IPS-18a (cell line): Measurements from ENCODE around the gene SLC1A2.

ENCODE experiments used
- H3K27ac ChIP-seq: one replicate; pipeline ENCODE4 v1.5.1; 2013; ENCODE audit warnings: low read length
- H3K27me3 ChIP-seq: one replicate; pipeline ENCODE4 v1.6.1; 2013; ENCODE audit warnings: mild to moderate bottlenecking, low read length; ENCODE audit not compliant: control insufficient read depth, insufficient read depth
- H3K36me3 ChIP-seq: one replicate; pipeline ENCODE4 v1.6.1; 2013; ENCODE audit warnings: low read depth, low read length; ENCODE audit not compliant: control insufficient read depth
- H3K4me1 ChIP-seq: one replicate; pipeline ENCODE4 v1.6.1; 2013; ENCODE audit warnings: low read depth, low read length; ENCODE audit not compliant: control insufficient read depth
- H3K4me3 ChIP-seq: one replicate; pipeline ENCODE4 v1.5.1; 2013; ENCODE audit warnings: low read length
- H3K9ac ChIP-seq: one replicate; pipeline ENCODE4 v1.6.1; 2013; ENCODE audit warnings: mild to moderate bottlenecking, low read length, moderate library complexity
- H3K9me3 ChIP-seq: one replicate; pipeline ENCODE4 v1.6.1; 2013; ENCODE audit warnings: low read depth, low read length; ENCODE audit not compliant: control insufficient read depth

SLC1A2 gene

GRCh38 chr11:35223371-35223796 is 196.0 kb downstream of the SLC1A2 start:
- Histone ChIP-seq H3K9ac (no peak overlapping the region), H3K27me3 (no peaks in the 10 kb centered on the region), H3K36me3 (no peaks in the 10 kb centered on the region), H3K4me3 (no peak overlapping the region), H3K9me3 (no peaks in the 10 kb centered on the region), H3K4me1 (no peaks in the 10 kb centered on the region), H3K27ac (no peak overlapping the region)

GRCh38 chr11:35218956-35219355 is 200.4 kb downstream of the SLC1A2 start:
- H3K9me3 ChIP-seq = no peaks in the 10 kb centered on the region
- no peak overlapping the region for H3K27ac ChIP-seq
- H3K4me1 ChIP-seq = peaks cover 19% of the 10 kb centered on the region
- H3K9ac ChIP-seq = no peak overlapping the region
- no peak overlapping the region for H3K4me3 ChIP-seq
- no peaks in the 10 kb centered on the region for H3K36me3 ChIP-seq
- H3K27me3 ChIP-seq = no peaks in the 10 kb centered on the region

- no peaks in the 10 kb centered on the region for H3K27me3 ChIP-seq
- no peak overlapping the region for H3K9ac ChIP-seq
- H3K9me3 ChIP-seq = no peaks in the 10 kb centered on the region
- H3K4me3 ChIP-seq = no peak overlapping the region
- no peak overlapping the region for H3K27ac ChIP-seq
- peaks cover 19% of the 10 kb centered on the region for H3K4me1 ChIP-seq
- H3K36me3 ChIP-seq = no peaks in the 10 kb centered on the region
Measured at GRCh38 chr11:35216962-35217678, 202.2 kb downstream of the SLC1A2 start.

- Histone ChIP-seq H3K27ac (no peak overlapping the region), H3K27me3 (no peaks in the 10 kb centered on the region), H3K9ac (no peak overlapping the region), H3K9me3 (no peaks in the 10 kb centered on the region), H3K36me3 (no peaks in the 10 kb centered on the region), H3K4me3 (no peak overlapping the region), H3K4me1 (peaks cover 19% of the 10 kb centered on the region)
Measured at GRCh38 chr11:35215945-35216344, 203.4 kb downstream of the SLC1A2 start.

- H3K4me3 ChIP-seq = no peak overlapping the region
- H3K27ac ChIP-seq = no peak overlapping the region
- no peak overlapping the region for H3K9ac ChIP-seq
- no peaks in the 10 kb centered on the region for H3K9me3 ChIP-seq
- H3K27me3 ChIP-seq = no peaks in the 10 kb centered on the region
- H3K36me3 ChIP-seq = no peaks in the 10 kb centered on the region
- peaks cover 19% of the 10 kb centered on the region for H3K4me1 ChIP-seq
Measured at GRCh38 chr11:35214792-35215193, 204.6 kb downstream of the SLC1A2 start.

GRCh38 chr11:35214226-35214770 is 205.1 kb downstream of the SLC1A2 start:
- Histone ChIP-seq H3K9me3 (no peaks in the 10 kb centered on the region), H3K4me3 (no peak overlapping the region), H3K4me1 (peaks cover 19% of the 10 kb centered on the region), H3K27ac (no peak overlapping the region), H3K27me3 (no peaks in the 10 kb centered on the region), H3K9ac (no peak overlapping the region), H3K36me3 (no peaks in the 10 kb centered on the region)

GRCh38 chr11:35211952-35212351 is 207.4 kb downstream of the SLC1A2 start:
- H3K4me3 ChIP-seq = no peak overlapping the region
- no peaks in the 10 kb centered on the region for H3K9me3 ChIP-seq
- no peak overlapping the region for H3K27ac ChIP-seq
- H3K4me1 ChIP-seq = peaks cover 18% of the 10 kb centered on the region
- no peaks in the 10 kb centered on the region for H3K36me3 ChIP-seq
- no peak overlapping the region for H3K9ac ChIP-seq
- no peaks in the 10 kb centered on the region for H3K27me3 ChIP-seq

- H3K9me3 ChIP-seq = no peaks in the 10 kb centered on the region
- H3K27me3 ChIP-seq = no peaks in the 10 kb centered on the region
- no peak overlapping the region for H3K9ac ChIP-seq
- no peak overlapping the region for H3K4me3 ChIP-seq
- H3K27ac ChIP-seq = no peak overlapping the region
- no peaks in the 10 kb centered on the region for H3K36me3 ChIP-seq
- peaks cover 13% of the 10 kb centered on the region for H3K4me1 ChIP-seq
Measured at GRCh38 chr11:35210876-35211546, 208.3 kb downstream of the SLC1A2 start.

GRCh38 chr11:35208795-35209194 is 210.6 kb downstream of the SLC1A2 start:
- no peaks in the 10 kb centered on the region for H3K36me3 ChIP-seq
- H3K4me1 ChIP-seq = no peaks in the 10 kb centered on the region
- H3K9me3 ChIP-seq = no peaks in the 10 kb centered on the region
- no peaks in the 10 kb centered on the region for H3K27me3 ChIP-seq
- no peak overlapping the region for H3K27ac ChIP-seq
- H3K9ac ChIP-seq = no peak overlapping the region
- H3K4me3 ChIP-seq = no peak overlapping the region

GRCh38 chr11:35207471-35208403 is 211.6 kb downstream of the SLC1A2 start:
- H3K4me1 ChIP-seq = no peaks in the 10 kb centered on the region
- H3K9ac ChIP-seq = no peak overlapping the region
- no peaks in the 10 kb centered on the region for H3K36me3 ChIP-seq
- no peak overlapping the region for H3K4me3 ChIP-seq
- no peaks in the 10 kb centered on the region for H3K9me3 ChIP-seq
- no peaks in the 10 kb centered on the region for H3K27me3 ChIP-seq
- no peak overlapping the region for H3K27ac ChIP-seq

- no peaks in the 10 kb centered on the region for H3K27me3 ChIP-seq
- H3K9ac ChIP-seq = no peak overlapping the region
- no peaks in the 10 kb centered on the region for H3K36me3 ChIP-seq
- no peaks in the 10 kb centered on the region for H3K4me1 ChIP-seq
- no peaks in the 10 kb centered on the region for H3K9me3 ChIP-seq
- no peak overlapping the region for H3K27ac ChIP-seq
- H3K4me3 ChIP-seq = no peak overlapping the region
Measured at GRCh38 chr11:35206616-35207015, 212.7 kb downstream of the SLC1A2 start.
